Fibroblast of peridontal ligament (primary cell): Measurements from ENCODE around the gene EXOSC5.
"Not testable (repeated sequence)": the region's sequence is repeated elsewhere in the genome, so short reads cannot be mapped to it uniquely, and the experiment has no call there.

Experiments used
- DNase-seq: peaks from one replicate; pipeline ENCODE4 v3.0.0-alpha.2; 2010; ENCODE audit errors: extremely low read depth

EXOSC5 gene

GRCh38 chr19:41397086-41398049 is at the start of gene EXOSC5, which contains the start of gene BCKDHA:
Gene EXOSC5 (minus strand): TSS chr19:41397359. CDS start chr19:41397328, 31 bp downstream.
Gene BCKDHA (plus strand): TSS chr19:41397818. CDS start chr19:41397828, 10 bp downstream.
- DNase-seq = peak; percentile 100

- DNase-seq = no peak
Measured at GRCh38 chr19:41445575-41445974, 48.4 kb upstream of the EXOSC5 start.

GRCh38 chr19:41443813-41444455 is 46.8 kb upstream of the EXOSC5 start:
- DNase-seq = no peak

GRCh38 chr19:41442473-41443355 is 45.6 kb upstream of the EXOSC5 start, which contains the start of gene ERICH4:
Gene ERICH4 (plus strand): TSS chr19:41443156. CDS start chr19:41443170, 14 bp downstream.
- DNase-seq = no peak

GRCh38 chr19:41441321-41441945 is 44.3 kb upstream of the EXOSC5 start:
- no peak for DNase-seq

GRCh38 chr19:41439441-41440222 is 42.5 kb upstream of the EXOSC5 start, which contains the start of gene DMAC2:
Gene DMAC2 (minus strand): TSS chr19:41439912. CDS start chr19:41439899, 13 bp downstream.
- peak; percentile 96 for DNase-seq

GRCh38 chr19:41437944-41438574 is 40.9 kb upstream of the EXOSC5 start:
- no peak for DNase-seq

- DNase-seq = no peak
Measured at GRCh38 chr19:41436674-41436951, 39.5 kb upstream of the EXOSC5 start.

GRCh38 chr19:41435936-41436673 is 38.9 kb upstream of the EXOSC5 start:
- DNase-seq = no peak

- DNase-seq = not testable (repeated sequence)
Measured at GRCh38 chr19:41435376-41435775, 38.2 kb upstream of the EXOSC5 start.

- DNase-seq = no peak
Measured at GRCh38 chr19:41434450-41434849, 37.3 kb upstream of the EXOSC5 start.

- DNase-seq = no peak
Measured at GRCh38 chr19:41433171-41433570, 36.0 kb upstream of the EXOSC5 start.

GRCh38 chr19:41431426-41432386 is 34.5 kb upstream of the EXOSC5 start:
- DNase-seq = peak; percentile 56

- no peak for DNase-seq
Measured at GRCh38 chr19:41430922-41431321, 33.8 kb upstream of the EXOSC5 start.

GRCh38 chr19:41428481-41428859 is 31.3 kb upstream of the EXOSC5 start:
- no peak for DNase-seq

GRCh38 chr19:41427647-41428480 is 30.7 kb upstream of the EXOSC5 start:
- peak; percentile 11 for DNase-seq

GRCh38 chr19:41426952-41427646 is 29.9 kb upstream of the EXOSC5 start, which contains the start of gene B3GNT8:
Gene B3GNT8 (minus strand): TSS chr19:41427374. CDS start chr19:41426778, 596 bp downstream.
- DNase-seq = peak; percentile 49
